ENCODE measurements around the gene ACYP1. TPM values are rescaled to one million over a fixed set of nuclear protein-coding genes. Genes with fewer than 3 reads are reported as not detected.
A peak's percentile ranks its signal among the peaks of the same experiment; 100 is the strongest.

ACYP1 gene
- total and polyA plus RNA-seq, 2 of the 13 experiments (the other 11 are each of a cell fraction or from before 2014, with no cell fraction given), result 9.7 to 22.4 TPM

DNA sequence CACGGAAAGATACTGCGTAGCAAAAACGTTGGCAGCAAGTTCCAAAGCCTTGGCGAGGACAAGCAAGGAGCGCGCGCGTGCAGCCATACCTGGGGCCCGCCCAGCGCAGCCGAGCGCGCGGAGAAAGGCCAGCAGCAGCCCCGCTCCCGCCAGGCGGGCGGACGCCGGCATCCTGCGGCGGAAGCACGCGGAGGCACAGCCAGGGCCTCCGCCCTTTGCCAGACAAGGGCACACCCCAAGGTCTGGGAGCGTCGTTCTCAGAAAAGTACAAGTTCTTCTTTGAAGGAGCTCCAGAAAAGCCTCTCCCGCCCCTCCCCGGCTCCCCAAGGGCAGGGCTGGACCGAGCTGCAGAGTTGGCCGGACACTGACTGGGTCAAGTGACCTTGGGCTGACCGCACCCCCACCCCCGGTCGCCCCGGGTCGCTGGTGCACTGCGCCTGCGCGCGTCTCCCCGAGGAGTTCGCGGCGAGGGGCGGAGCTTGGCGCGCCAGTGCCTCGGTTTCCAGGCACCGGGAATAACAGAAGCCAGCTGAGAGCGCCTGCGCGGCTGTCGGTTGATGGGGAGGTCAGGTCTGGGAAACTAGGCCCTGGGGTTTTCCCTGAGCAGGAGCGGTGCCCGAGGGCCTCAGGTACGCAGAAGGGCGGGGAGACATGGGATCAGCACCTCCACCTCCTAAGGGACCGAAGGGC lies 5.4 kb upstream of the ACYP1 start, which contains the start of gene ZC2HC1C (continued):
- TF ChIP-seq ZNF468 (CRISPR knock-in tag; IDR thresholded peaks at IDR 0.05), result 0 out of 2 replicates have a peak, but pooled peaks have one; percentile 63
- no peak for TF ChIP-seq MEF2D (CRISPR knock-in tag; IDR thresholded peaks at IDR 0.05)
- TF ChIP-seq, protein P1, sequence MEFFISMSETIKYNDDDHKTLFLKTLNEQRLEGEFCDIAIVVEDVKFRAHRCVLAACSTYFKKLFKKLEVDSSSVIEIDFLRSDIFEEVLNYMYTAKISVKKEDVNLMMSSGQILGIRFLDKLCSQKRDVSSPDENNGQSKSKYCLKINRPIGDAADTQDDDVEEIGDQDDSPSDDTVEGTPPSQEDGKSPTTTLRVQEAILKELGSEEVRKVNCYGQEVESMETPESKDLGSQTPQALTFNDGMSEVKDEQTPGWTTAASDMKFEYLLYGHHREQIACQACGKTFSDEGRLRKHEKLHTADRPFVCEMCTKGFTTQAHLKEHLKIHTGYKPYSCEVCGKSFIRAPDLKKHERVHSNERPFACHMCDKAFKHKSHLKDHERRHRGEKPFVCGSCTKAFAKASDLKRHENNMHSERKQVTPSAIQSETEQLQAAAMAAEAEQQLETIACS (CRISPR knock-in tag; IDR thresholded peaks at IDR 0.05), result peak; percentile 79
- TF ChIP-seq ZNF335 (CRISPR knock-in tag; IDR thresholded peaks at IDR 0.05), result no peak
- TF ChIP-seq MTF2 (CRISPR knock-in tag; IDR thresholded peaks at IDR 0.05; ENCODE audit: borderline replicate concordance), result peak; percentile 82; the same call in 1 of the 2 replicates
- TF ChIP-seq KLF11 (CRISPR knock-in tag; IDR thresholded peaks at IDR 0.05), result no peak
- no peak for TF ChIP-seq MTF1 (CRISPR knock-in tag; IDR thresholded peaks at IDR 0.05)
- no peak for TF ChIP-seq TBX3 (IDR thresholded peaks at IDR 0.05; ENCODE audit: borderline replicate concordance)
- TF ChIP-seq, protein P2, sequence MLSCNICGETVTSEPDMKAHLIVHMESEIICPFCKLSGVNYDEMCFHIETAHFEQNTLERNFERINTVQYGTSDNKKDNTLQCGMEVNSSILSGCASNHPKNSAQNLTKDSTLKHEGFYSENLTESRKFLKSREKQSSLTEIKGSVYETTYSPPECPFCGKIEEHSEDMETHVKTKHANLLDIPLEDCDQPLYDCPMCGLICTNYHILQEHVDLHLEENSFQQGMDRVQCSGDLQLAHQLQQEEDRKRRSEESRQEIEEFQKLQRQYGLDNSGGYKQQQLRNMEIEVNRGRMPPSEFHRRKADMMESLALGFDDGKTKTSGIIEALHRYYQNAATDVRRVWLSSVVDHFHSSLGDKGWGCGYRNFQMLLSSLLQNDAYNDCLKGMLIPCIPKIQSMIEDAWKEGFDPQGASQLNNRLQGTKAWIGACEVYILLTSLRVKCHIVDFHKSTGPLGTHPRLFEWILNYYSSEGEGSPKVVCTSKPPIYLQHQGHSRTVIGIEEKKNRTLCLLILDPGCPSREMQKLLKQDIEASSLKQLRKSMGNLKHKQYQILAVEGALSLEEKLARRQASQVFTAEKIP (CRISPR knock-in tag; IDR thresholded peaks at IDR 0.05; ENCODE audit: borderline replicate concordance), result no peak
- TF ChIP-seq, protein P3, sequence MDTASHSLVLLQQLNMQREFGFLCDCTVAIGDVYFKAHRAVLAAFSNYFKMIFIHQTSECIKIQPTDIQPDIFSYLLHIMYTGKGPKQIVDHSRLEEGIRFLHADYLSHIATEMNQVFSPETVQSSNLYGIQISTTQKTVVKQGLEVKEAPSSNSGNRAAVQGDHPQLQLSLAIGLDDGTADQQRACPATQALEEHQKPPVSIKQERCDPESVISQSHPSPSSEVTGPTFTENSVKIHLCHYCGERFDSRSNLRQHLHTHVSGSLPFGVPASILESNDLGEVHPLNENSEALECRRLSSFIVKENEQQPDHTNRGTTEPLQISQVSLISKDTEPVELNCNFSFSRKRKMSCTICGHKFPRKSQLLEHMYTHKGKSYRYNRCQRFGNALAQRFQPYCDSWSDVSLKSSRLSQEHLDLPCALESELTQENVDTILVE (CRISPR knock-in tag; IDR thresholded peaks at IDR 0.05), result peak; percentile 32; the same call in 1 of the 2 replicates
- TF ChIP-seq KAT8 (CRISPR knock-in tag; IDR thresholded peaks at IDR 0.05), result peak; percentile 48
- peak; percentile 80 for TF ChIP-seq PHF8 (CRISPR knock-in tag; IDR thresholded peaks at IDR 0.05)
- 0 out of 2 replicates have a peak, but pooled peaks have one; percentile 38 for TF ChIP-seq ETV6 (CRISPR knock-in tag; conservative IDR thresholded peaks at IDR 0.05)
- peak; percentile 57; the same call in 1 of the 2 replicates for TF ChIP-seq IRF2 (CRISPR knock-in tag; IDR thresholded peaks at IDR 0.05)
- TF ChIP-seq TAF1 (CRISPR knock-in tag; IDR thresholded peaks at IDR 0.05), result peak; percentile 89
- TF ChIP-seq HOXA3 (CRISPR knock-in tag; IDR thresholded peaks at IDR 0.05), result peak; percentile 65; the same call in 1 of the 2 replicates
- peak; percentile 13 for TF ChIP-seq TBL1XR1 (IDR thresholded peaks at IDR 0.05; ENCODE audit: borderline replicate concordance, low read length, partially characterized antibody)
- TF ChIP-seq NFKB2 (CRISPR knock-in tag; IDR thresholded peaks at IDR 0.05; ENCODE audit: borderline replicate concordance), result peak; percentile 91; the same call in 1 of the 2 replicates
- peak; percentile 83 for TF ChIP-seq DMAP1 (CRISPR knock-in tag; IDR thresholded peaks at IDR 0.05)
- no peak for TF ChIP-seq TCF12 (IDR thresholded peaks at IDR 0.05)
- 0 out of 2 replicates have a peak, but pooled peaks have one; percentile 39 for TF ChIP-seq TCF12 (CRISPR knock-in tag; IDR thresholded peaks at IDR 0.05)
- TF ChIP-seq AKAP8 (CRISPR knock-in tag; IDR thresholded peaks at IDR 0.05), result no peak
- TF ChIP-seq ISL2 (CRISPR knock-in tag; IDR thresholded peaks at IDR 0.05), result peak; percentile 59; the same call in 1 of the 2 replicates
- TF ChIP-seq SNAI1 (CRISPR knock-in tag; IDR thresholded peaks at IDR 0.05; ENCODE audit: borderline replicate concordance), result peak; percentile 75; the same call in 1 of the 2 replicates
- peak; percentile 80 for TF ChIP-seq ZNF772 (CRISPR knock-in tag; IDR thresholded peaks at IDR 0.05)
- no peak for TF ChIP-seq ZSCAN25 (CRISPR knock-in tag; IDR thresholded peaks at IDR 0.05)
- TF ChIP-seq ASH2L (IDR thresholded peaks at IDR 0.05; ENCODE audit: insufficient read length, low read depth, low read length), result peak; percentile 76
- no peak for TF ChIP-seq SMARCC2 (IDR thresholded peaks at IDR 0.05)
- TF ChIP-seq WIZ (CRISPR knock-in tag; IDR thresholded peaks at IDR 0.05), result no peak
- peak; percentile 89; the same call in 1 of the 2 replicates for TF ChIP-seq ZNF558 (CRISPR knock-in tag; IDR thresholded peaks at IDR 0.05; ENCODE audit: borderline replicate concordance)

Measured in HepG2 (cell line).